ENCODE measurements around the gene MEGF6.
"Not testable (repeated sequence)": the region's sequence is repeated elsewhere in the genome, so short reads cannot be mapped to it uniquely, and the experiment has no call there.

Gene MEGF6

DNA sequence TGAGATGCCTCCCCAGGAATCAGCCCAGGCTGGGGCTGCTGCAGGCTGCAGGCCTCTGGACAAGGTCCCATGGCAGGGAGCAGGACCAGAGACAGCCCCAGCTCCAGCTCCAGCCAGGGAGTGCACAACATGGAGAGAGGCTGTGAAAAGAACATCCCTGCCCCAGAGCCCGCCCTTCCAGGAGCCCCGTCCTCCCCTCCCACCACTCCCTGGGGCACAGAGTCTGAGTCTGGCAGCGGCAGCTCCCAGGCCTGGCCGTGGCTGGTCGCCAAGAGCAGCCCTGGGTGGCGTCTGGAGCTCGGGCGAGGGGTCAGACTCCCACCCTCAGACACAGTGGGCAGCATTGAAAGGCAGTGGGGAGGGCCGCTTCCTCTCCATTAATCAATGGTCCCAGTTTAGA, 37.8 kb downstream of the MEGF6 start:
- Histone ChIP-seq H3K4me1 (ENCODE audit: control insufficient read depth in 2 of 2, insufficient read depth in 2 of 2, low read length in 2 of 2) (no peaks in the 10 kb centered on the region), H3K36me3 (ENCODE audit: control insufficient read depth in 2 of 2, insufficient read depth in 2 of 2, low read length in 2 of 2) (no peaks in the 10 kb centered on the region), H3K9me3 (ENCODE audit: control insufficient read depth in 2 of 2, low read length in 2 of 2) (no peaks in the 10 kb centered on the region), H3K9ac (ENCODE audit: low read depth in 1 of 2, low read length in 2 of 2) (no peak overlapping the region), H3K27ac (ENCODE audit: low read depth in 2 of 2, low read length in 2 of 2) (no peak overlapping the region), H3K4me3 (ENCODE audit: low read length in 2 of 2) (no peak overlapping the region), H3K27me3 (ENCODE audit: control insufficient read depth in 2 of 2, insufficient read depth in 2 of 2, low read length in 2 of 2) (no peaks in the 10 kb centered on the region)

GRCh38 chr1:3572638-3573037, 38.7 kb downstream of the MEGF6 start:
- not testable (repeated sequence) for H3K4me3 ChIP-seq (ENCODE audit: low read length in 2 of 2); H3K9me3 ChIP-seq (ENCODE audit: control insufficient read depth in 2 of 2, low read length in 2 of 2); H3K27ac ChIP-seq (ENCODE audit: low read depth in 2 of 2, low read length in 2 of 2); H3K27me3 ChIP-seq (ENCODE audit: control insufficient read depth in 2 of 2, insufficient read depth in 2 of 2, low read length in 2 of 2); H3K36me3 ChIP-seq (ENCODE audit: control insufficient read depth in 2 of 2, insufficient read depth in 2 of 2, low read length in 2 of 2); H3K9ac ChIP-seq (ENCODE audit: low read depth in 1 of 2, low read length in 2 of 2); H3K4me1 ChIP-seq (ENCODE audit: control insufficient read depth in 2 of 2, insufficient read depth in 2 of 2, low read length in 2 of 2)

- Histone ChIP-seq H3K36me3 (ENCODE audit: control insufficient read depth in 2 of 2, insufficient read depth in 2 of 2, low read length in 2 of 2) (no peaks in the 10 kb centered on the region), H3K9ac (ENCODE audit: low read depth in 1 of 2, low read length in 2 of 2) (no peak overlapping the region), H3K27ac (ENCODE audit: low read depth in 2 of 2, low read length in 2 of 2) (no peak overlapping the region), H3K9me3 (ENCODE audit: control insufficient read depth in 2 of 2, low read length in 2 of 2) (no peaks in the 10 kb centered on the region), H3K4me1 (ENCODE audit: control insufficient read depth in 2 of 2, insufficient read depth in 2 of 2, low read length in 2 of 2) (no peaks in the 10 kb centered on the region), H3K4me3 (ENCODE audit: low read length in 2 of 2) (no peak overlapping the region), H3K27me3 (ENCODE audit: control insufficient read depth in 2 of 2, insufficient read depth in 2 of 2, low read length in 2 of 2) (no peaks in the 10 kb centered on the region)
These were observed 40.0 kb downstream of the MEGF6 start for GRCh38 chr1:3571263-3571662.

- Histone ChIP-seq H3K27me3 (ENCODE audit: control insufficient read depth in 2 of 2, insufficient read depth in 2 of 2, low read length in 2 of 2) (no peaks in the 10 kb centered on the region), H3K4me1 (ENCODE audit: control insufficient read depth in 2 of 2, insufficient read depth in 2 of 2, low read length in 2 of 2) (no peaks in the 10 kb centered on the region), H3K4me3 (ENCODE audit: low read length in 2 of 2) (no peak overlapping the region), H3K9me3 (ENCODE audit: control insufficient read depth in 2 of 2, low read length in 2 of 2) (no peaks in the 10 kb centered on the region), H3K36me3 (ENCODE audit: control insufficient read depth in 2 of 2, insufficient read depth in 2 of 2, low read length in 2 of 2) (no peaks in the 10 kb centered on the region), H3K9ac (ENCODE audit: low read depth in 1 of 2, low read length in 2 of 2) (no peak overlapping the region), H3K27ac (ENCODE audit: low read depth in 2 of 2, low read length in 2 of 2) (no peak overlapping the region)
These were observed 41.0 kb downstream of the MEGF6 start for GRCh38 chr1:3570066-3570986.

DNA sequence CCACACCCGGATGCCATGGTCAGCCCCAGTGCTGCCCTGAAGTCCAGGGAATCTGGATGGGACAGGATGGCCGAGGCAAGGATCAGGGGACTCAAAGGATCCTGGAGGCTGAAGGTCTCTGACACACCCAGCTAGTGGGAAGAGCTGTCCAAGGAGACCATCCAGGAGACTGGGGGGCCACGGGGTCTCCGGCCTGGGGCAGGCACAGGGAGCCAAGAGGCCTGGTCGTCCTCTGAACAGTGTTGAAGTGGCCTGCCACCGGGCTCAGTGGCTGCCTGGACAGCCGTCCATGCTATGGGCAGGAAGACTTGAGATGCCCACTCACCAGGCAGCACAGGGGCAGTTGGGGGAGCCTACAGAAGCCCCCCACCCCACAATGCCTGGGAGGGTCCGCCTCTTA, 41.9 kb downstream of the MEGF6 start:
- Histone ChIP-seq H3K4me1 (ENCODE audit: control insufficient read depth in 2 of 2, insufficient read depth in 2 of 2, low read length in 2 of 2) (no peaks in the 10 kb centered on the region), H3K27me3 (ENCODE audit: control insufficient read depth in 2 of 2, insufficient read depth in 2 of 2, low read length in 2 of 2) (no peaks in the 10 kb centered on the region), H3K27ac (ENCODE audit: low read depth in 2 of 2, low read length in 2 of 2) (no peak overlapping the region), H3K36me3 (ENCODE audit: control insufficient read depth in 2 of 2, insufficient read depth in 2 of 2, low read length in 2 of 2) (no peaks in the 10 kb centered on the region), H3K9ac (ENCODE audit: low read depth in 1 of 2, low read length in 2 of 2) (no peak overlapping the region), H3K4me3 (ENCODE audit: low read length in 2 of 2) (no peak overlapping the region), H3K9me3 (ENCODE audit: control insufficient read depth in 2 of 2, low read length in 2 of 2) (no peaks in the 10 kb centered on the region)

DNA sequence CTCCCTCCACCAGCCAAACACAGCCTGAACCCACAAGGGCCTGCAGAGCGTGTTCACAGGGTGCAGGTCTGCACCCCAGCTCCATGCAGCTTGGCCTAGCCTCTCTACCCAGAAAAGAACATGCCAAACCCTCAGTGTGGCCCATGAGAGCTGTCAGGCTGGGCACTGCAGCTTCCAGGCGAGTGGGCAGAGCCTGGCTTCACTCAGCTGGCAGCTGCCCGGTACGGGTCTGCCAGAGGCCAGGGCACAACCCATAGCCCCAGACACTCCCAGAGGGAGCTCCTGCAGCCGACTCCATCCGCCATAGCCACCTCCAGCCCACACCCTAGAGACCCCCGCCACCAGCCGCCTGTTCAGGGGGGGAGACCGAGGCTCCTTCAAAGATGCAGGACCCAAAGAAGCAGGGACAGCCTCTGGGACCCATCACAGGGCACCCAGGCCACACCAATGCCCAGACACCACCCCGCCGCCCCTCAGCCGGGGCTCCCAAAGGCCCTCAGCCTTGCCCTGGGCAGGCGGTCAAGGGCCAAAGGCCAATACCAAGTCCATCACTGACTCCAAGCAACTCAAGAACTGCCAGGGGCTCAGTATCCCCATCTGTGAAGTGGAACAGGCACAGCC, 42.4 kb downstream of the MEGF6 start:
- no peaks in the 10 kb centered on the region for H3K27me3 ChIP-seq (ENCODE audit: control insufficient read depth in 2 of 2, insufficient read depth in 2 of 2, low read length in 2 of 2)
- no peak overlapping the region for H3K4me3 ChIP-seq (ENCODE audit: low read length in 2 of 2)
- no peaks in the 10 kb centered on the region for H3K9me3 ChIP-seq (ENCODE audit: control insufficient read depth in 2 of 2, low read length in 2 of 2)
- H3K4me1 ChIP-seq (ENCODE audit: control insufficient read depth in 2 of 2, insufficient read depth in 2 of 2, low read length in 2 of 2): no peaks in the 10 kb centered on the region
- no peak overlapping the region for H3K9ac ChIP-seq (ENCODE audit: low read depth in 1 of 2, low read length in 2 of 2)
- no peaks in the 10 kb centered on the region for H3K36me3 ChIP-seq (ENCODE audit: control insufficient read depth in 2 of 2, insufficient read depth in 2 of 2, low read length in 2 of 2)
- H3K27ac ChIP-seq (ENCODE audit: low read depth in 2 of 2, low read length in 2 of 2): no peak overlapping the region

DNA sequence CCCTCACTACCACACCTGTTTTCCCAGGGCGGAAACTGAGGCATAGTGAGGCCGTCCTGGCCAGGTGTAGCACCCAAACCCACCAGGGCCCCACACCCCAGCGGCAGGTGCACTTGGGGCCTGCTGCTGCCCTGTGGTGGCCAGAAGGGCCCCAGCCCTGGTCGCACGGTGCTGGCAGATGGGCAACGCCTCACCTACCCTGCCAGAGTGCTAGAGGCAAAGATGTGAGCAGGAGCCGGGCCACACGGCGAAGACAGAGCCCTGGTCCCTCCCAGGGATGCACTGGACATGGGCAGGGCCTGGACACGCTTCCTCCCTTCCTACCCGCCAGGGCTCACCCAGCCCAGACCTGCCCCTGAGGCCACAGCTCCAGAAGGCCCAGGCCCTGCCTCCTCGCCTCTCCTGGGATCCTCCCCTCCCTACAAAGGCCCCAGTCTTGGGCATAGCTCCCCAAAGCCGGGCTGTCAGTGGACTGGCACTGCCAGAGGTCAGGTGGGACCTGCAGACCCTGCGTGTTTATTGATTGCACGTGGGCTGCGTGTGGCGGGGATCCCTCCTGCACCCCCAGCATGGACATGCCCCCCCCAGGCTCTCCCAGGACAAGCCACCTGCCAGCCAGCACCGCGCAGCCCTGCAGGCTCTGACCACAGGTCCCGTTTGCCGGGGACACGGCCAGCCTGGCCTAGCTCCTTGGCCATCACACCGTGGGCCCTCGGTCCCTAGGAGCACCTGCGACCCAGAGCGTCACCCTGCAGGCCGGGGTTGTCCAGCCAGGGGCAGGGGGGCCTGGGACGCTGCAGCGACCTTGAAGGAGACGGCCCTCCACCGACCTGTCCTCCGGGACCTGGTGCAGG, 44.1 kb downstream of the MEGF6 start:
- no peak overlapping the region for H3K27ac ChIP-seq (ENCODE audit: low read depth in 2 of 2, low read length in 2 of 2)
- no peaks in the 10 kb centered on the region for H3K4me1 ChIP-seq (ENCODE audit: control insufficient read depth in 2 of 2, insufficient read depth in 2 of 2, low read length in 2 of 2)
- H3K9ac ChIP-seq (ENCODE audit: low read depth in 1 of 2, low read length in 2 of 2): no peak overlapping the region
- H3K27me3 ChIP-seq (ENCODE audit: control insufficient read depth in 2 of 2, insufficient read depth in 2 of 2, low read length in 2 of 2): no peaks in the 10 kb centered on the region
- no peaks in the 10 kb centered on the region for H3K9me3 ChIP-seq (ENCODE audit: control insufficient read depth in 2 of 2, low read length in 2 of 2)
- H3K4me3 ChIP-seq (ENCODE audit: low read length in 2 of 2): no peak overlapping the region
- no peaks in the 10 kb centered on the region for H3K36me3 ChIP-seq (ENCODE audit: control insufficient read depth in 2 of 2, insufficient read depth in 2 of 2, low read length in 2 of 2)

GRCh38 chr1:3566003-3566885, 45.1 kb downstream of the MEGF6 start:
- no peaks in the 10 kb centered on the region for H3K27me3 ChIP-seq (ENCODE audit: control insufficient read depth in 2 of 2, insufficient read depth in 2 of 2, low read length in 2 of 2)
- no peak overlapping the region for H3K4me3 ChIP-seq (ENCODE audit: low read length in 2 of 2)
- no peaks in the 10 kb centered on the region for H3K9me3 ChIP-seq (ENCODE audit: control insufficient read depth in 2 of 2, low read length in 2 of 2)
- H3K9ac ChIP-seq (ENCODE audit: low read depth in 1 of 2, low read length in 2 of 2): no peak overlapping the region
- no peaks in the 10 kb centered on the region for H3K4me1 ChIP-seq (ENCODE audit: control insufficient read depth in 2 of 2, insufficient read depth in 2 of 2, low read length in 2 of 2)
- no peak overlapping the region for H3K27ac ChIP-seq (ENCODE audit: low read depth in 2 of 2, low read length in 2 of 2)
- no peaks in the 10 kb centered on the region for H3K36me3 ChIP-seq (ENCODE audit: control insufficient read depth in 2 of 2, insufficient read depth in 2 of 2, low read length in 2 of 2)

GRCh38 chr1:3564921-3565831, 46.1 kb downstream of the MEGF6 start:
- Histone ChIP-seq H3K27ac (ENCODE audit: low read depth in 2 of 2, low read length in 2 of 2) (no peak overlapping the region), H3K27me3 (ENCODE audit: control insufficient read depth in 2 of 2, insufficient read depth in 2 of 2, low read length in 2 of 2) (no peaks in the 10 kb centered on the region), H3K9me3 (ENCODE audit: control insufficient read depth in 2 of 2, low read length in 2 of 2) (no peaks in the 10 kb centered on the region), H3K36me3 (ENCODE audit: control insufficient read depth in 2 of 2, insufficient read depth in 2 of 2, low read length in 2 of 2) (no peaks in the 10 kb centered on the region), H3K9ac (ENCODE audit: low read depth in 1 of 2, low read length in 2 of 2) (no peak overlapping the region), H3K4me1 (ENCODE audit: control insufficient read depth in 2 of 2, insufficient read depth in 2 of 2, low read length in 2 of 2) (no peaks in the 10 kb centered on the region), H3K4me3 (ENCODE audit: low read length in 2 of 2) (no peak overlapping the region)
